C4-2B (cell line): Measurements from ENCODE around the gene CAMTA1.

ENCODE experiments used
- H3K27ac ChIP-seq: fragments of 450-650 bp; 2 replicates; pipeline ENCODE4 v1.5.1; 2017
- CTCF ChIP-seq: fragments of 450-650 bp; conservative IDR thresholded peaks from 2 replicates; pipeline ENCODE4 v1.5.1; 2017; ENCODE audit warnings: mild to moderate bottlenecking
- ZFX ChIP-seq: fragments of 450-650 bp; IDR thresholded peaks from 2 replicates; pipeline ENCODE4 v1.6.1; 2017

Gene CAMTA1

GRCh38 chr1:7610936-7611335, 825.7 kb downstream of the CAMTA1 start:
- H3K27ac ChIP-seq = no peak overlapping the region
- TF ChIP-seq ZFX (no peak), CTCF (no peak)

DNA sequence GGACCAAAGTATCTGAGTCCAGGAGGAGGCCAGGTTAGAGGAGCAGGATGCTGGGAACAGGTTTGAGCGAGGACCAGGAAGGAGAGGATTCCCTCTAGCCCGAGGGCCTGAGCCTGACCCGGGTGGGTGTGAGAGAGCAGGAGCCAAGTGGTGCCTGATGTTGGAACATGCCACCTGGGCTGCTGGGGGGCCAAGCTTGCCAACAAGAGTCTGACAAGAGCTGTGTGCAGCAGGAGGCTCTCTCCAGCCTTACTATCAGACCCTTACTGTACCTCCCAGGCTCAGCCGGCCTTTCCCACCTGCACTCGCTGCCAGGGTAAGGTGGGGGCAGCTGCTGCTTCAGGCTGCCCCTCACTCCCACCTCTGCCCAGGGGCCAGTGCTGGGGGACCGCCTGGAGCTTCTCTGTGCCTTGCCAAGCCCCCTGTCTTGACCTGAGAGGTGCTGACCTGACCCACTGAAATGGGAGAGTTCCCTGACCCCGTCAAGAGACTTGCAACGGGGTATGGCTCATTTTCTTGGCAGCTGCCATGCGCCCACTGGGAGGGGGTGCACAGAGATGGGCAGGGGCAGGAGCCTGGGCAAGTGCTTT, 826.3 kb downstream of the CAMTA1 start:
- TF ChIP-seq ZFX = no peak
- TF ChIP-seq CTCF = no peak
- H3K27ac ChIP-seq = no peak overlapping the region

DNA sequence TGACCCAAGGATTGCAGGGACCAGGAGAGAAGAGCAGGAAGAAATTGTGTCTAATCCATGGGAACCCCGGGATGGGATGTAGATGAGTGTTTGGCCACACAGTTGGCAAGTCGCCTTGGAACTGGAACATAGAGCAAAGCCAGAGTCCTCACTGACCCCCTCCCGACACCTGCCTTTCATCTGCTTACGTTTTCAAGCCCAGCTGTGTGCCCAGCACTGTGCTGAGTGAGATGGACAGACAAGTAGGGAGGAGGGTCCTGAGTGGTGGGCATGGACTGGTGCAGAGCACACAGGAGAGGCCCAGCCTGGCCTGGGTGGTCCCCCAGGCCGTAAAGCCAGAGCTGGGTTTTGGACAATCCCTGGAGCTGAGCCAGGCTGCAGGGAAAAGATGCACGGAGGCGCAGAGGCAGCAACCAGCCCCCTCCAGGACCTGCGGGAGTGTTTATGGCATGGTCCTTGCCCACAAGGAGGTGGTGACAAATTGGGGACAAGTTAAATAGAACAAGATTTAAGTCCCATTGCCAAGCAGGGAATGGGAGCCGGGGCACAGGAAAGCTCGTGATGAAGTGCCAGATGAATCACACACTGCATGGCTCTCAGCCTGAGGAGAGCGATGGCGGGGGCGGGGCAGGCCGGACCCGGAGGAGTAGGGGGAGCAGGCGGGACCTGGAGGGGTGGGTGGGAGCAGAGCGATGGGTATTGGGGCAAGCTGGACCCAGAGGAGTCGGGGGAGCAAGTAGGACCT, 828.0 kb downstream of the CAMTA1 start:
- TF ChIP-seq ZFX (no peak), CTCF (no peak)
- no peak overlapping the region for H3K27ac ChIP-seq

DNA sequence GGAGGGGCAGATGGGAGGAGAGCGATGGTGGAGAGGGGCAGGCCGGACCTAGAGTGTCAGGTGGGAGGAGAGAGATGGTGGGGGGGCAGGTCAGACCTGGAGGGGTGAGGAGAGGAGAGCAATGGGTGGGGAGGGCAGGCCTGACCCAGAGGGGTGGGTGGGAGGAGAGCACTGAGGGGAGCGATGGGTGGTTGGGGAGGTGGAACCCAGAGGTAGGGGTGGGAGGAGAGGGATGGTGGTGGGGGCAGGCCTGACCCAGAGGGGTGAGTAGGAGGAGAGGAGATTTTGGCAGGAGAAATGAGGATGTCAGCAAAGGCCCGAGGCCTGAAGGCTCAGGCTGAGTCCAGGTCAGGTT, 828.6 kb downstream of the CAMTA1 start:
- no peak overlapping the region for H3K27ac ChIP-seq
- TF ChIP-seq CTCF = no peak
- TF ChIP-seq ZFX = no peak

DNA sequence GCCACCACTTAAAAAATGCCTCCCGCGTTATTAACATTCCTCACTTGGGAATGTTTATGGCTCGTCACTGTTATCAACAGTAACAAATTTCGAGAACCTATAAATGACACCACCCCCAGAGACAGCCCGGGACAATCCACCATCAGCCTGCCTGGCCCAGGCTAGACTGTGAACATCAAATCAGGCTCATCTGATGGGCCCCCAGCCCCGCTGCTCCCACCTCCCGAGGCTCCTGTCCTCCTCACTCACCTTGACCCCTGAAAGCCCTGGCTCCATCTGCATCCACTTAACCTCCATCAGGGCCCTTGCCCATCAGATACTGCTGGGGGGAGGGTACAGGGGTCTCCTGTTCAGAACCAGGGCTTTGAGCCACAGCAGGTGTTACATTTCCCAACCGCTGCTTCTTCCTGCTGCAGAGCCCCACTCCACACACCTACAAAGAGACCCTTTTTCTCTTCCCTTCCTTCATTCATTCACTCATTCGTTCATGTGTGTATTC, 829.4 kb downstream of the CAMTA1 start:
- no peak overlapping the region for H3K27ac ChIP-seq
- no peak for TF ChIP-seq CTCF
- no peak for TF ChIP-seq ZFX

GRCh38 chr1:7615138-7615537, 829.9 kb downstream of the CAMTA1 start:
- H3K27ac ChIP-seq = no peak overlapping the region
- no peak for TF ChIP-seq CTCF
- TF ChIP-seq ZFX = no peak

DNA sequence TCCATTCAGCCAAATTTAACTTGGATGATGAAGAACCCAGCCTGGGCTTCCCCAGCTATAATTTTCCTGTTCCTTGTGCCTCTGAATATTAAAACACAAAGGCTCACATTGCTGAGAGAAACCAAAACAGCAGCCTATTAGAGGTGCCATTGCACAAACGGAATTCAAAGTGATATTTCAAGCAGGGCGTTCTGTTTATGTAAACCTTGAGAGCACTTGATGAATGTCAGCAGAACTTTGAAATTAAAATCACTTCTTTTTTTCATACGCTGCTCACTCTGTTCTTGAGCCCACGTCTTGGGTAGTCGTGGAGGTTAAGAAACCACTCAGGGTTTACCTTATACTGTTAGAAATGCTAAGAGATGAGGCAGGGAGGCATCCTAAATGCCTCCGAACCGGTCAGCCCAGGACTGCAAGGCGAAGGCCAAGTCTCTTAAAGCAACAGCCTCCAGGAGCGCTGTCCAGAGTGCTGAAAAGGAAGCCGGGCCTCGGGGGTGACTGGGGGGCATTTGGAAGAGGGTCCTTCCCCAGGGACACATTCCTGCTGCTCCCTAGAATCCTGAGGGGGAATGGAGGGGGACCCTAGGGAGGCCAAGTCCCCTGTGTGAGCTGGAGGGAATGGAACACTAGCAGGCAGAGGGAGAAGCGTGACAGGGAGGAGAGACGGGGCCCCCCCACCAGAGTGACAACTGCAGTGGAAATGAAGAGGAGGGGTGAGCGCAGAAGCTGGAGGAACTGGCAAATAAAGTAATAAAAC, 831.0 kb downstream of the CAMTA1 start:
- TF ChIP-seq ZFX (no peak), CTCF (no peak)
- H3K27ac ChIP-seq = no peak overlapping the region
